ENCODE measurements around the gene ZHX3. TPM values are rescaled to one million over a fixed set of nuclear protein-coding genes. Genes with fewer than 3 reads are reported as not detected.
A peak's percentile ranks its signal among the peaks of the same experiment; 100 is the strongest.

The ZHX3 gene
- total RNA-seq, 4 donors from 2014 or later = 20.1 to 30.0 (median 25.9) TPM

DNA sequence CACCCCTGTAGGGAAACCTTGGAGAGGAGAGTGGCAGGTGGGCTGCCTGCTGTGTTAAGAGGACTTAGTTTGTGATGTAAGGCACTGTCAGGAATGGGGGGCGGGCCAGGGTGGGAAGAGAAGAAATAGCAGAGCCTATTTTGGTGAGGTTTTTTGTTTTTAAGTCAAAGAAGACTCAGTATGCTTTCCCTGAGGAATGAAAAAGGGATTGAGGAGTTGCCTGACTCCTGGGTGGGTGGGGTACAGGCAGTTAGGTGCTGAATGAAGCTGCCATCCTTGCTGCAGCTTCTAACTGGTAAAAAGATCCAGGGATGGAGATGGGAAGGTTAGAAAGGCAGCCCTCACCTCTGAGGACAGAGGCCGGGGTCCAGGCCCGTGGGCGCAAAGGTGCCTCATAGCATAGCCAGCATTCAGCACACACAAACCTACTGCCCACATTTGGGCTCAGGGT lies 142.3 kb downstream of the ZHX3 start:
- Histone ChIP-seq H3K27ac (peak overlapping the region; percentile 68 to 80 (median 76)), H3K4me3 (no peak overlapping the region), H3K4me1 (peaks cover 71 to 81% of the 10 kb centered on the region in 2 donors), H3K27me3 (no peaks in the 10 kb centered on the region), H3K36me3 (peaks cover 0 to 12% of the 10 kb centered on the region in 2 donors), H3K9me3 (no peaks in the 10 kb centered on the region)
- DNase-seq (no peak), ATAC-seq (no peak)
- in situ Hi-C loops (cut with MboI; ENCODE audit: low sequenced_read_pairs in 4 of 4) (loop anchor here (5.0 to 10.0 kb wide), 2 partner anchors 50 to 52 kb away; no protein-coding TSS in a partner anchor), intact Hi-C loops (cut with DNase I; ENCODE audit: low total_unique reads) (no loop called here)
- no peak for TF ChIP-seq POLR2A (IDR thresholded peaks at IDR 0.05)
- TF ChIP-seq, protein P1, sequence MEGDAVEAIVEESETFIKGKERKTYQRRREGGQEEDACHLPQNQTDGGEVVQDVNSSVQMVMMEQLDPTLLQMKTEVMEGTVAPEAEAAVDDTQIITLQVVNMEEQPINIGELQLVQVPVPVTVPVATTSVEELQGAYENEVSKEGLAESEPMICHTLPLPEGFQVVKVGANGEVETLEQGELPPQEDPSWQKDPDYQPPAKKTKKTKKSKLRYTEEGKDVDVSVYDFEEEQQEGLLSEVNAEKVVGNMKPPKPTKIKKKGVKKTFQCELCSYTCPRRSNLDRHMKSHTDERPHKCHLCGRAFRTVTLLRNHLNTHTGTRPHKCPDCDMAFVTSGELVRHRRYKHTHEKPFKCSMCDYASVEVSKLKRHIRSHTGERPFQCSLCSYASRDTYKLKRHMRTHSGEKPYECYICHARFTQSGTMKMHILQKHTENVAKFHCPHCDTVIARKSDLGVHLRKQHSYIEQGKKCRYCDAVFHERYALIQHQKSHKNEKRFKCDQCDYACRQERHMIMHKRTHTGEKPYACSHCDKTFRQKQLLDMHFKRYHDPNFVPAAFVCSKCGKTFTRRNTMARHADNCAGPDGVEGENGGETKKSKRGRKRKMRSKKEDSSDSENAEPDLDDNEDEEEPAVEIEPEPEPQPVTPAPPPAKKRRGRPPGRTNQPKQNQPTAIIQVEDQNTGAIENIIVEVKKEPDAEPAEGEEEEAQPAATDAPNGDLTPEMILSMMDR (IDR thresholded peaks at IDR 0.05 in 4 of 5, conservative IDR thresholded peaks at IDR 0.05 in 1 of 5) = no peak

DNA sequence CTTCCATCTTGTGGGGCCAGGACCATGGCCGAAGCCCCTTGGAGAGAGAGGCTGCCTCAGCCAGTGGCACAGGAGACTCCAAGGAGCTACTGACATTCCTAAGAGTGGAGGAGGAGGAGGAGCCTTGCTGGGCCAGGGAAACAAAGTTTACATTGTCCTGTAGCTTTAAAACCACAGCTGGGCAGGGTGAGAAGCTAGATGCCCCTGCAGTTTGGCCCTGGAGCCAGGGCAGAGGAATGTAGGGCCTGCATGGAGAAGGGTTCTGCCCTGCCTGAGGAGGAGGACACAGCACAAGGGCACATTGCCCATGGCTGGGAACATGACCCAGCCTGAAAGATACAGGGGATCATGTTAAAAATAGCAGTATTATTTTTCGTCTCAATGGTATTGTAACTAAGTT lies 142.7 kb downstream of the ZHX3 start:
- in situ Hi-C loops (cut with MboI; ENCODE audit: low sequenced_read_pairs in 4 of 4) = loop anchor here (5.0 to 10.0 kb wide), 4 partner anchors 50 to 168 kb away; partner anchors contain the start of gene LPIN3 (in 2 of the 4)
- Histone ChIP-seq H3K27me3 (no peaks in the 10 kb centered on the region), H3K36me3 (peaks cover 0 to 16% of the 10 kb centered on the region in 2 donors), H3K27ac (peak overlapping the region; percentile 68 to 80 (median 76)), H3K4me1 (peaks cover 71 to 80% of the 10 kb centered on the region in 2 donors), H3K9me3 (no peaks in the 10 kb centered on the region), H3K4me3 (no peak overlapping the region)
- intact Hi-C loops (cut with DNase I; ENCODE audit: low total_unique reads) = loop anchor here (5.0 kb wide), 1 partner anchor 37 kb away; the partner anchor contains the start of gene PLCG1
- TF ChIP-seq POLR2A (IDR thresholded peaks at IDR 0.05) = no peak
- TF ChIP-seq, protein P1 (IDR thresholded peaks at IDR 0.05 in 4 of 5, conservative IDR thresholded peaks at IDR 0.05 in 1 of 5) = no peak
- ATAC-seq (peak in 1 of 2 donors; percentile 20), DNase-seq (peak in 1 of 2 donors; percentile 14)

DNA sequence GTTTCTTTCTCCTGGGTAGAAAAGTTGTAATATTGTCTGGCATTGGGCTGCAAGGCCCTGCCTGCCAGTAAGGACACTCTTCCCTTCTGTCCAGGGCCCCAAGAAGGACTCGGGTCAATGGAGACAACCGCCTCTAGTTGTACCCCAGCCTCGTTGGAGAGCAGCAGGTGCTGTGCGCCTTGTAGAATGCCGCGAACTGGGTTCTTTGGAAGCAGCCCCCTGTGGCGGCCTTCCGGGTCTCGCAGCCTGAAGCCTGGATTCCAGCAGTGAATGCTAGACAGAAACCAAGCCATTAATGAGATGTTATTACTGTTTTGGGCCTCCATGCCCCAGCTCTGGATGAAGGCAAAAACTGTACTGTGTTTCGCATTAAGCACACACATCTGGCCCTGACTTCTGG lies 143.2 kb downstream of the ZHX3 start:
- Histone ChIP-seq H3K4me1 (peaks cover 71 to 76% of the 10 kb centered on the region in 2 donors), H3K27ac (peak overlapping the region; percentile 68 to 80 (median 76)), H3K27me3 (no peaks in the 10 kb centered on the region), H3K36me3 (peaks cover 0 to 21% of the 10 kb centered on the region in 2 donors), H3K9me3 (no peaks in the 10 kb centered on the region), H3K4me3 (no peak overlapping the region)
- DNase-seq = peak in 1 of 2 donors; percentile 9
- TF ChIP-seq POLR2A (IDR thresholded peaks at IDR 0.05) = no peak
- TF ChIP-seq, protein P1 (IDR thresholded peaks at IDR 0.05 in 4 of 5, conservative IDR thresholded peaks at IDR 0.05 in 1 of 5) = no peak
- no peak for ATAC-seq
- intact Hi-C loops (cut with DNase I; ENCODE audit: low total_unique reads) = loop anchor here (5.0 kb wide), 1 partner anchor 37 kb away; the partner anchor contains the start of gene PLCG1
- in situ Hi-C loops (cut with MboI; ENCODE audit: low sequenced_read_pairs in 4 of 4) = loop anchor here (5.0 to 10.0 kb wide), 3 partner anchors 50 to 168 kb away; partner anchors contain the start of gene LPIN3 (in 2 of the 4)

DNA sequence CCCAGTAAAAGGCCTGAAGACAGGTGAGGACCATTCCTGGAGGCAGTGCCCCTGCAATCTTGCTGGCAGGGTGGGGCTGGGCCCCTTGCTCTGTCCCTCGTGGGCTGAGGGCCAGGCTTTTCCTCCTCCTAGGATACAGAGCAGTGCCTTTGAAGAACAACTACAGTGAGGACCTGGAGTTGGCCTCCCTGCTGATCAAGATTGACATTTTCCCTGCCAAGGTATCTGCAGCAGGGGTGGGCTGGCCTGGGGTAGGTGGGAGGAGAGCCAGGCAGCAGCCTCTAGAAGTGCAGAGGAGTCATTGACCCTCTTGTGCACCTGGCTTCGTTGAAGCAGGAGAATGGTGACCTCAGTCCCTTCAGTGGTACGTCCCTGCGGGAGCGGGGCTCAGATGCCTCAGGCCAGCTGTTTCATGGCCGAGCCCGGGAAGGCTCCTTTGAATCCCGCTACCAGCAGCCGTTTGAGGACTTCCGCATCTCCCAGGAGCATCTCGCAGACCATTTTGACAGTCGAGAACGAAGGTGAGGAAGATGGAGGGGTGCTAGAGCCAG lies 143.7 kb downstream of the ZHX3 start:
- DNase-seq = peak in 1 of 2 donors; percentile 15
- peak overlapping the region; percentile 68 to 80 (median 76) for H3K27ac ChIP-seq

More for the DNA sequence above, 143.7 kb downstream of the ZHX3 start:
- ATAC-seq = no peak
- TF ChIP-seq, protein P1 (IDR thresholded peaks at IDR 0.05 in 4 of 5, conservative IDR thresholded peaks at IDR 0.05 in 1 of 5) = no peak
- no peak for TF ChIP-seq POLR2A (IDR thresholded peaks at IDR 0.05)
- peaks cover 66 to 71% of the 10 kb centered on the region in 2 donors for H3K4me1 ChIP-seq
- H3K4me3 ChIP-seq = no peak overlapping the region
- H3K9me3 ChIP-seq = no peaks in the 10 kb centered on the region
- no peaks in the 10 kb centered on the region for H3K27me3 ChIP-seq
- peaks cover 0 to 26% of the 10 kb centered on the region in 2 donors for H3K36me3 ChIP-seq
- in situ Hi-C loops (cut with MboI; ENCODE audit: low sequenced_read_pairs in 4 of 4) = loop anchor here (5.0 to 10.0 kb wide), 3 partner anchors 51 to 168 kb away; partner anchors contain the start of gene LPIN3 (in 2 of the 4)
- intact Hi-C loops (cut with DNase I; ENCODE audit: low total_unique reads) = loop anchor here (1.0 to 5.0 kb wide), 4 partner anchors 37 to 237 kb away; partner anchors contain the start of genes LPIN3 and PLCG1
